Loucy (cell line): ENCODE measurements around the gene MAD1L1.

ENCODE experiments used
- H2AFZ ChIP-seq: fragments of 200-600 bp; sonication (generic); 2 replicates; pipeline ENCODE4 v1.6.0; 2016; ENCODE audit warnings: antibody characterized with exemption, mild to moderate bottlenecking, low read length, moderate library complexity
- H3F3A ChIP-seq: fragments of 200-600 bp; 2 replicates; pipeline ENCODE4 v1.6.0; 2016; ENCODE audit warnings: antibody characterized with exemption, low read depth, mild to moderate bottlenecking
- H3K27me3 ChIP-seq: fragments of 200-600 bp; sonication (generic); 2 replicates; pipeline ENCODE4 v1.6.1; 2014; ENCODE audit warnings: low read length, mild to moderate bottlenecking; ENCODE audit not compliant: insufficient read depth, poor library complexity, severe bottlenecking
- H3K36me3 ChIP-seq: fragments of 200-600 bp; sonication (generic); 2 replicates; pipeline ENCODE4 v1.6.1; 2016; ENCODE audit warnings: low read length; ENCODE audit not compliant: insufficient read depth
- H3K4me1 ChIP-seq: fragments of 200-600 bp; sonication (generic); 2 replicates; pipeline ENCODE4 v1.5.1; 2014; ENCODE audit warnings: low read length, mild to moderate bottlenecking; ENCODE audit not compliant: insufficient read depth, poor library complexity, severe bottlenecking
- H3K4me2 ChIP-seq: fragments of 200-600 bp; sonication (generic); 2 replicates; pipeline ENCODE4 v1.6.0; 2014; ENCODE audit warnings: antibody characterized with exemption, low read length, low read depth, mild to moderate bottlenecking; ENCODE audit not compliant: poor library complexity, severe bottlenecking
- H3K4me3 ChIP-seq: fragments of 200-600 bp; sonication (generic); 2 replicates; pipeline ENCODE4 v1.5.1; 2014; ENCODE audit warnings: low read length, mild to moderate bottlenecking, mixed read lengths; ENCODE audit not compliant: poor library complexity, severe bottlenecking
- H3K79me2 ChIP-seq: fragments of 200-600 bp; sonication (generic); 2 replicates; pipeline ENCODE4 v1.6.1; 2014; ENCODE audit warnings: low read length; ENCODE audit not compliant: insufficient read depth
- H3K9ac ChIP-seq: fragments of 200-600 bp; sonication (generic); 2 replicates; pipeline ENCODE4 v1.6.0; 2014; ENCODE audit warnings: mild to moderate bottlenecking, low read depth, low read length, moderate library complexity; ENCODE audit not compliant: poor library complexity, severe bottlenecking
- H3K9me2 ChIP-seq: fragments of 200-600 bp; sonication (generic); replicated peaks from 2 replicates; pipeline ENCODE4 v1.6.1; 2016; ENCODE audit warnings: low read depth, low read length, mixed read lengths
- H3K9me3 ChIP-seq: fragments of 200-600 bp; sonication (generic); 2 replicates; pipeline ENCODE4 v1.6.1; 2014; ENCODE audit warnings: mild to moderate bottlenecking, antibody characterized with exemption, low read length, low read depth; ENCODE audit not compliant: insufficient read depth
- H4K20me1 ChIP-seq: fragments of 200-600 bp; sonication (generic); 2 replicates; pipeline ENCODE4 v1.6.0; 2014; ENCODE audit warnings: antibody characterized with exemption, low read length, mild to moderate bottlenecking; ENCODE audit not compliant: insufficient read depth, poor library complexity, severe bottlenecking
- EZH2phosphoT487 ChIP-seq: fragments of 200-600 bp; IDR thresholded peaks from 2 replicates; pipeline ENCODE4 v1.6.1; 2018; ENCODE audit warnings: antibody characterized with exemption, mild to moderate bottlenecking, moderate library complexity, borderline replicate concordance
- TF ChIP-seq, protein P1 (sequence below): fragments of 200-600 bp; sonication (generic); conservative IDR thresholded peaks from 2 replicates; pipeline ENCODE4 v1.5.1; 2014; ENCODE audit warnings: mild to moderate bottlenecking, antibody characterized with exemption, low read length

Gene MAD1L1

DNA sequence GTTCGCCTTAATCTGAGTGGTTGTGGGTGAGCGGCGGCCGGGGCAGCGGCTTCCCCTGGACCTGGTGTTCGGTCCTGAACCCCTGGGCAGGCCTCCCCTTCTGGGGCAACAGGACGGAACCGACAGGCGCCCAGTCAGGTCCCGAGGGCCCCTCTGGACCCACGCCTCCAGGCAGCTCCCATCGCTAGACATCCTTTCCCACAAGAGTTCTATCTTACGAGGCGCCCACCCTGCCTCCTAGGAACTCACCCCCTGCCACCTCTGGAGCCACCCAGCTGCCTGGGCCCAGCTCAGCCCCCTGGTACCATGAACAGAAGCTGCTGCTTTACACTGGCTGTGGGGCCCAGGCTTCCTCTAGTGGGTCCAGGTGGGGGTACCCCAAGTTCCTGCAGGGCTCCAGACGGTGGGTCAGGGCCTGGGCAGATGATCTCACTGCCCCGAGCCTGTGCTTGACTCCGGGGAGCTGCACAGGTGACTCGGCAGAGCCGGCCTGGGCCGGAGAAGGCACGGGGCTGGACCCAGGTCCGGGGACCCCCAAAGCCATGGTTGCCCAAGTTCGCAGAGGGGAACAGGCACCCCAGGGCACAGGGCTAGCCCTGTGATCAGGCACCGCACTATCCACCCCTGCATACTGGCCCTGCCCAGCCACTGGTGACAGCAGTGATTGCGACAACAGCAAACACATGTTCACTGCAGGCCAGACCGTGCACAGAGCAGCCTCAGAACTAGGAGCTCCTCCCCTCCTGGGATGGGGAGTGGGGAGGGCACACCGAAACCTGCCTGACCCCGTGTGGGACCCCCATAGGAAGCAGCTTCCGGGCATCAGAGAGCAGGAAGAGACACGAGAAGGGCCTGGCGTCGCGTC, 382.4 kb downstream of the MAD1L1 start:
- no peak for TF ChIP-seq EZH2phosphoT487
- TF ChIP-seq, protein P1, sequence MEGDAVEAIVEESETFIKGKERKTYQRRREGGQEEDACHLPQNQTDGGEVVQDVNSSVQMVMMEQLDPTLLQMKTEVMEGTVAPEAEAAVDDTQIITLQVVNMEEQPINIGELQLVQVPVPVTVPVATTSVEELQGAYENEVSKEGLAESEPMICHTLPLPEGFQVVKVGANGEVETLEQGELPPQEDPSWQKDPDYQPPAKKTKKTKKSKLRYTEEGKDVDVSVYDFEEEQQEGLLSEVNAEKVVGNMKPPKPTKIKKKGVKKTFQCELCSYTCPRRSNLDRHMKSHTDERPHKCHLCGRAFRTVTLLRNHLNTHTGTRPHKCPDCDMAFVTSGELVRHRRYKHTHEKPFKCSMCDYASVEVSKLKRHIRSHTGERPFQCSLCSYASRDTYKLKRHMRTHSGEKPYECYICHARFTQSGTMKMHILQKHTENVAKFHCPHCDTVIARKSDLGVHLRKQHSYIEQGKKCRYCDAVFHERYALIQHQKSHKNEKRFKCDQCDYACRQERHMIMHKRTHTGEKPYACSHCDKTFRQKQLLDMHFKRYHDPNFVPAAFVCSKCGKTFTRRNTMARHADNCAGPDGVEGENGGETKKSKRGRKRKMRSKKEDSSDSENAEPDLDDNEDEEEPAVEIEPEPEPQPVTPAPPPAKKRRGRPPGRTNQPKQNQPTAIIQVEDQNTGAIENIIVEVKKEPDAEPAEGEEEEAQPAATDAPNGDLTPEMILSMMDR = no peak
- H3K4me2 ChIP-seq = no peak overlapping the region
- H3K9me3 ChIP-seq = no peaks in the 10 kb centered on the region
- H3K9ac ChIP-seq = no peak overlapping the region
- no peaks in the 10 kb centered on the region for H3K79me2 ChIP-seq
- H2AFZ ChIP-seq = no peak overlapping the region
- H3F3A ChIP-seq = no peaks in the 10 kb centered on the region
- H3K4me3 ChIP-seq = no peak overlapping the region
- no peaks in the 10 kb centered on the region for H3K27me3 ChIP-seq
- peaks cover 5% of the 10 kb centered on the region for H4K20me1 ChIP-seq
- peaks cover 7% of the 10 kb centered on the region for H3K4me1 ChIP-seq
- H3K9me2 ChIP-seq = no peaks in the 10 kb centered on the region
- peaks cover 24% of the 10 kb centered on the region; the same call in 1 of the 2 replicates for H3K36me3 ChIP-seq

GRCh38 chr7:1849351-1850041, 383.2 kb downstream of the MAD1L1 start:
- no peak overlapping the region for H3K4me2 ChIP-seq
- H3K36me3 ChIP-seq = peaks cover 27% of the 10 kb centered on the region; the same call in 1 of the 2 replicates
- peaks cover 2% of the 10 kb centered on the region for H3K4me1 ChIP-seq
- H3K27me3 ChIP-seq = no peaks in the 10 kb centered on the region
- H3K9me2 ChIP-seq = no peaks in the 10 kb centered on the region
- no peak overlapping the region for H2AFZ ChIP-seq
- no peaks in the 10 kb centered on the region for H3F3A ChIP-seq
- H3K9ac ChIP-seq = no peak overlapping the region
- no peaks in the 10 kb centered on the region for H3K9me3 ChIP-seq
- TF ChIP-seq, protein P1 = no peak
- TF ChIP-seq EZH2phosphoT487 = no peak
- peaks cover 5% of the 10 kb centered on the region for H4K20me1 ChIP-seq
- no peak overlapping the region for H3K4me3 ChIP-seq
- no peaks in the 10 kb centered on the region for H3K79me2 ChIP-seq

GRCh38 chr7:1848911-1849311, 383.8 kb downstream of the MAD1L1 start:
- Histone ChIP-seq H3K9ac (no peak overlapping the region), H3F3A (no peaks in the 10 kb centered on the region), H3K4me3 (no peak overlapping the region), H3K4me2 (no peak overlapping the region), H2AFZ (no peak overlapping the region), H3K9me2 (no peaks in the 10 kb centered on the region), H3K4me1 (no peaks in the 10 kb centered on the region), H3K9me3 (no peaks in the 10 kb centered on the region), H3K36me3 (peaks cover 27% of the 10 kb centered on the region; the same call in 1 of the 2 replicates), H4K20me1 (peaks cover 5% of the 10 kb centered on the region), H3K79me2 (no peaks in the 10 kb centered on the region), H3K27me3 (no peaks in the 10 kb centered on the region)
- TF ChIP-seq EZH2phosphoT487 = no peak
- TF ChIP-seq, protein P1 = no peak
